HG02970 (cell line): Measurements from ENCODE around the gene TAS2R14.

ENCODE experiments used
- ATAC-seq: cut with Tn5 transposase; IDR thresholded peaks from one replicate; pipeline ENCODE4 v1.9.1; 2021; ENCODE audit warnings: mild to moderate bottlenecking, moderate library complexity, moderate number of reproducible peaks; ENCODE audit not compliant: unreplicated experiment, low FRiP score

TAS2R14 gene

DNA sequence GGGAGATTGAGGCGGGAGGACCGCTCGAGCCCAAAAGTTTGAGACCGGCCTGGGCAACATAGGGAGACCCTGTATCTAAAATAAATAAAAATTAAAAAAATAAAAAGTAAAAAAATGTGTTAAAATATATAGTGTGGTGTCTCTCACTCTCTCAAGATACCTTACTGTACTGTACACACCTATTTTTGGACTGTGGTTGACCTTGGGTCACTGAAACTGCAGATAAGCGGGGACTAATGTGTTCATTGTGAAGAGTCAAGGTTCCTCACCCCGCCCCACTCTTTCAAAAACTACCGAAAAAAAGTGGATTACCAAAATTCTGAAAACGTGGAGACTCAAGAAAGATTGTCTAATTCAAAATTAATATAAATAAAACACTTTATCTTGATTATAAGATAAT, 28.7 kb downstream of the TAS2R14 start:
- ATAC-seq: no peak

GRCh38 chr12:10909462-10909861, 29.6 kb downstream of the TAS2R14 start, which contains the start of gene TAS2R13:
TSS of gene TAS2R13 (minus strand) at chr12:10909562. CDS start at chr12:10909298, 264 bp downstream.
- ATAC-seq: no peak

GRCh38 chr12:10904686-10905085, 34.4 kb downstream of the TAS2R14 start:
- ATAC-seq: no peak

GRCh38 chr12:10901427-10901826, 37.6 kb downstream of the TAS2R14 start:
- ATAC-seq: no peak

DNA sequence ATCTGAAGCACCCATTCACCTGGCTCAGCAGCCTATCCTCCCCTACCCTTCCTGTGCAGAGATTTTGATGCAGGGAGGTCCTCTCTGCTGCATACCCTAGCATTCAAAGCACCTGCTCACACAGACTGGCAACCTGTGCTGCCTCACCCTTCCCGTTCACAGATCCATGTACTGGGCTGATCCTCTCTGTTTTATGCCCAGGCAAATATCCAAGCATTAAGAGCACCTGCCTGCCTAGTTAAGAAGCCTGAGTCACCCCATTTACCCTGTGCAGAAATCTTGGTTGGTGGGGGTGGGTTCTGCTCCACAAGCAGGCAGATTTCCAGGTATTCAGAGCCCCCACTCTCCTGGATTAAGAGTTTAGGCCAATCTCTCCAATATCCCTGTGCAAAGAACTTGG, 38.1 kb downstream of the TAS2R14 start:
- ATAC-seq: no peak

- ATAC-seq: no peak
Measured at GRCh38 chr12:10900530-10900929, 38.5 kb downstream of the TAS2R14 start.

- ATAC-seq: no peak
Measured at GRCh38 chr12:10896854-10897253, 42.2 kb downstream of the TAS2R14 start.

- no peak for ATAC-seq
Measured at GRCh38 chr12:10891937-10892336, 47.1 kb downstream of the TAS2R14 start.

DNA sequence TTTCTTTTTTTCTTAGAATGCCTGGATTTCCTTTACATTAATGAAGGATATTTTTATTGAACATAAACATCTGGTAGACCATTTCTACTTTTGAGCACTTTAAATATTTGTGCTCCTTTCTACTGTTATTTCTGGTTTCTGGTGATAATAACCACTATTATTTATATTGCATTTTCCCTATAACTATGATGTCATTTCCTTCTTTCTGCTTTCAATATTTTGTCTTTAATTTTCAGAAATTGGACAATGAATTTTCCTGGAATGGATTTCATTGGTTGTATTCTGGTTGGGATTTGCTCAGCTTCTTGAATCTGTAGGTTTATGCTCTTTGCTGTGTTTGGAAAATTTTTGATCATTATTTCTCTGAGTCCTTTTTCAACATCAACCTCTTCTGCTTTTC, 49.8 kb downstream of the TAS2R14 start:
- no peak for ATAC-seq
